Panc1 (cell line): ENCODE measurements around the gene PRKCA. TPM values are rescaled to one million over a fixed set of nuclear protein-coding genes. Genes with fewer than 3 reads are reported as not detected.
A peak's percentile ranks its signal among the peaks of the same experiment; 100 is the strongest.

Experiments
- ATAC-seq: fragments of 200-7000 bp; cut with Tn5 transposase; 2 replicates; pipeline ENCODE4 v1.9.1; 2020; ENCODE audit warnings: mild to moderate bottlenecking, moderate library complexity
- BruUV-seq: library from RNA; stranded (reverse); fragments of 400-500 nt; replicated peaks from 2 replicates; lab custom pipeline; 2021; lab: Mats Ljungman, UMichigan
- CTCF ChIA-PET: fragments of 300-600 bp; sonication (Branson Sonifier 250); formaldehyde crosslinking; loops from one replicate; lab custom pipeline; 2022; ENCODE audit warnings: antibody characterized with exemption; lab: Charles Lee
- POLR2A ChIA-PET: fragments of 300-600 bp; sonication (Branson Sonifier 250); formaldehyde crosslinking; loops from one replicate; lab custom pipeline; 2022; ENCODE audit warnings: antibody characterized with exemption; lab: Charles Lee
- DNase-seq: peaks from one replicate; pipeline ENCODE4 v3.0.0-alpha.2; 2010; ENCODE audit warnings: low read depth, low spot score
- H3K27ac ChIP-seq: 2 replicates; pipeline ENCODE4 v1.5.1; 2011; ENCODE audit warnings: mild to moderate bottlenecking, low read length, inconsistent platforms
- H3K27me3 ChIP-seq: fragments of 200-500 bp; sonication (Bioruptor generic); 2 replicates; pipeline ENCODE4 v1.6.0; 2014; ENCODE audit warnings: low read length, inconsistent platforms; ENCODE audit not compliant: control insufficient read depth, insufficient read depth
- H3K36me3 ChIP-seq: fragments of 200-500 bp; sonication (Bioruptor generic); 2 replicates; pipeline ENCODE4 v1.5.1; 2014; ENCODE audit warnings: inconsistent platforms, mild to moderate bottlenecking, low read length, moderate library complexity; ENCODE audit not compliant: control insufficient read depth, insufficient read depth
- H3K4me1 ChIP-seq: 2 replicates; pipeline ENCODE4 v1.5.1; 2011; ENCODE audit warnings: inconsistent platforms, mild to moderate bottlenecking, low read length, moderate library complexity; ENCODE audit not compliant: control insufficient read depth, insufficient read depth
- H3K4me3 ChIP-seq, 2 experiments: 2 replicates each; pipeline ENCODE4 v1.5.1; 2011 to 2012; ENCODE audit warnings: low read depth in 2 of 2, low read length in 2 of 2, mild to moderate bottlenecking in 2 of 2, inconsistent platforms in 1 of 2, moderate library complexity in 1 of 2
- H3K9me3 ChIP-seq: fragments of 200-500 bp; sonication (Bioruptor generic); 2 replicates; pipeline ENCODE4 v1.5.1; 2014; ENCODE audit warnings: low read depth, mild to moderate bottlenecking, inconsistent platforms, low read length, moderate library complexity; ENCODE audit not compliant: control insufficient read depth, insufficient read depth
- CTCF ChIP-seq: fragments of 450-650 bp; IDR thresholded peaks from 2 replicates; pipeline ENCODE4 v1.5.1; 2017; ENCODE audit warnings: mild to moderate bottlenecking
- POLR2AphosphoS5 ChIP-seq: IDR thresholded peaks from 2 replicates; pipeline ENCODE4 v1.6.1; 2012; ENCODE audit warnings: mild to moderate bottlenecking, low read depth, low read length, moderate library complexity
- SIN3A ChIP-seq: IDR thresholded peaks from 2 replicates; pipeline ENCODE4 v1.6.1; 2012; ENCODE audit warnings: low read depth, mild to moderate bottlenecking, low read length, moderate library complexity, borderline replicate concordance; ENCODE audit not compliant: insufficient read depth
- TCF7L2 ChIP-seq: IDR thresholded peaks from 2 replicates; pipeline ENCODE4 v1.6.1; 2011; ENCODE audit warnings: mild to moderate bottlenecking, low read depth, low read length, inconsistent platforms
- in situ Hi-C: cut with HindIII; loops from 2 replicates; pipeline ENCODE4 v1.10.0; 2016; ENCODE audit warnings: low sequenced_read_pairs, low pct_unique_long_range_greater_than_20kb
- intact Hi-C: fragments of 100-400 bp; cut with micrococcal nuclease; formaldehyde crosslinking; loops from one replicate; pipeline ENCODE4 v1.10.0; 2022; ENCODE audit not compliant: unreplicated experiment
- total RNA-seq: library from RNA; stranded (reverse); gene quantifications from one replicate; pipeline ENCODE4 v1.2.1, GENCODE V29; 2021; ENCODE audit not compliant: unreplicated experiment
- TF ChIP-seq, protein P1 (sequence below), 2 experiments: IDR thresholded peaks; 2 replicates each; pipeline ENCODE4 v1.6.1; 2011 to 2012; ENCODE audit warnings: low read depth in 2 of 2, control low read depth in 1 of 2, low read length in 1 of 2, mild to moderate bottlenecking in 1 of 2, moderate library complexity in 1 of 2; ENCODE audit not compliant: insufficient read depth in 1 of 2

Gene PRKCA
- total RNA-seq, 1 experiment from 2014 or later = 53.0 TPM

GRCh38 chr17:66338937-66339336 is 36.5 kb downstream of the PRKCA start:
- ChIA-PET CTCF (interaction anchor here (0.6 kb wide), 1 partner anchor 569 kb away, joined by 5 read pairs; no protein-coding TSS in a partner anchor), POLR2A (no interaction called here)
- no peaks in the 10 kb centered on the region for H3K36me3 ChIP-seq
- H3K4me1 ChIP-seq = peaks cover 30% of the 10 kb centered on the region
- DNase-seq = no peak
- no peak overlapping the region for H3K4me3 ChIP-seq
- TF ChIP-seq, protein P1, sequence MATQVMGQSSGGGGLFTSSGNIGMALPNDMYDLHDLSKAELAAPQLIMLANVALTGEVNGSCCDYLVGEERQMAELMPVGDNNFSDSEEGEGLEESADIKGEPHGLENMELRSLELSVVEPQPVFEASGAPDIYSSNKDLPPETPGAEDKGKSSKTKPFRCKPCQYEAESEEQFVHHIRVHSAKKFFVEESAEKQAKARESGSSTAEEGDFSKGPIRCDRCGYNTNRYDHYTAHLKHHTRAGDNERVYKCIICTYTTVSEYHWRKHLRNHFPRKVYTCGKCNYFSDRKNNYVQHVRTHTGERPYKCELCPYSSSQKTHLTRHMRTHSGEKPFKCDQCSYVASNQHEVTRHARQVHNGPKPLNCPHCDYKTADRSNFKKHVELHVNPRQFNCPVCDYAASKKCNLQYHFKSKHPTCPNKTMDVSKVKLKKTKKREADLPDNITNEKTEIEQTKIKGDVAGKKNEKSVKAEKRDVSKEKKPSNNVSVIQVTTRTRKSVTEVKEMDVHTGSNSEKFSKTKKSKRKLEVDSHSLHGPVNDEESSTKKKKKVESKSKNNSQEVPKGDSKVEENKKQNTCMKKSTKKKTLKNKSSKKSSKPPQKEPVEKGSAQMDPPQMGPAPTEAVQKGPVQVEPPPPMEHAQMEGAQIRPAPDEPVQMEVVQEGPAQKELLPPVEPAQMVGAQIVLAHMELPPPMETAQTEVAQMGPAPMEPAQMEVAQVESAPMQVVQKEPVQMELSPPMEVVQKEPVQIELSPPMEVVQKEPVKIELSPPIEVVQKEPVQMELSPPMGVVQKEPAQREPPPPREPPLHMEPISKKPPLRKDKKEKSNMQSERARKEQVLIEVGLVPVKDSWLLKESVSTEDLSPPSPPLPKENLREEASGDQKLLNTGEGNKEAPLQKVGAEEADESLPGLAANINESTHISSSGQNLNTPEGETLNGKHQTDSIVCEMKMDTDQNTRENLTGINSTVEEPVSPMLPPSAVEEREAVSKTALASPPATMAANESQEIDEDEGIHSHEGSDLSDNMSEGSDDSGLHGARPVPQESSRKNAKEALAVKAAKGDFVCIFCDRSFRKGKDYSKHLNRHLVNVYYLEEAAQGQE (IDR thresholded peaks at IDR 0.05; ENCODE audit: insufficient read depth in 1 of 2, low read depth in 2 of 2, low read length in 1 of 2) = no peak
- TF ChIP-seq SIN3A (no peak), CTCF (no peak), POLR2AphosphoS5 (no peak), TCF7L2 (no peak)
- H3K27ac ChIP-seq = peak overlapping the region; percentile 44; the same call in 1 of the 2 replicates
- H3K9me3 ChIP-seq = no peaks in the 10 kb centered on the region
- in situ Hi-C loops (no loop called here), intact Hi-C loops (no loop called here)
- no TSS peak for BruUV-seq
- no peak for ATAC-seq
- H3K27me3 ChIP-seq = no peaks in the 10 kb centered on the region

DNA sequence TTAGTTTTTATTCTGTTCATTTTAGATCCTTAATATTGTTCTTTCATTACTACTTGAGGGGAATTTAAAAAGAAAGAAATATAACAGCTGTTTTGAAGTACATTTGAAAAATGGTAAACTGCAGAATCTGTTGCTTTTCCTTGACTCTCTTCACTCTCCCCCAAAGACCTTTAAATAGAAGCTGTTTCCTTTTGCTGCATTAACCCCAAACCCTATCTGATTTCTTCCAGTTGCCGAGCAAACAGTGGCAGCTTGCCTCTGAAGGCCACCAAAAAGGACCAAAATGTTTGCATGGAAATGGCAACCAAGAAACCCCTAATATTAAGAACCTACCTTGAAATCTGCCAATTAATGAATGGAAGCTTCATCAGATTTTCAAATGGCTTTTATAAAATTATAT is 37.1 kb downstream of the PRKCA start:
- in situ Hi-C loops = no loop called here
- no peak for TF ChIP-seq SIN3A
- no peak for TF ChIP-seq POLR2AphosphoS5
- no peak for TF ChIP-seq TCF7L2
- TF ChIP-seq CTCF = no peak
- TF ChIP-seq, protein P1 (IDR thresholded peaks at IDR 0.05; ENCODE audit: insufficient read depth in 1 of 2, low read depth in 2 of 2, low read length in 1 of 2) = no peak
- Histone ChIP-seq H3K36me3 (no peaks in the 10 kb centered on the region), H3K27me3 (no peaks in the 10 kb centered on the region), H3K4me1 (peaks cover 36% of the 10 kb centered on the region), H3K9me3 (no peaks in the 10 kb centered on the region), H3K4me3 (no peak overlapping the region), H3K27ac (no peak overlapping the region)
- no TSS peak for BruUV-seq
- ChIA-PET POLR2A (no interaction called here), CTCF (interaction anchor here (0.6 kb wide), 1 partner anchor 569 kb away, joined by 5 read pairs; no protein-coding TSS in a partner anchor)
- DNase-seq = no peak
- ATAC-seq = no peak
- intact Hi-C loops = no loop called here
